Measurements from ENCODE around the gene FRMD4A.

DNA sequence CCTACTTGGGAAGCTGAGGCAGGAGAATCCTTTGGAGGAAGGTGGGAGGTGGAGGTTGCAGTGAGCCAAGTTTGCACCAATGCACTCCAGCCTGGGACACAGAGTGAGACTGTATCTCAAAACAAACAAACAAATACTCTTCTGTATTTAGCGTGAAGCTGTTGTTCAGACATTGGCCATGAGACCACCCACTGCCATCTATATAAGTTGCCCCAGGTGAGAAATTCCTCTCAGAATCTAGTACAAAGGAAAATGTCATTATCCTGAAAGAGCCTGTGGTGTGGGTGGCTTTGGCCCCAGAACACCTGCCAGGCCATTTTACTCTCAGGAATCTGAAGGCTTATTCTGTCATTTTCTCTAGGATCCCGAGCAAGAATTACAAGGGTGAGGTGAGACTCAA, 4.0 kb upstream of the FRMD4A start:
- TF ChIP-seq CTCF (IDR thresholded peaks at IDR 0.05; ENCODE audit: low read depth, low read length, poor library complexity, severe bottlenecking) (no peak), EZH2phosphoT487 (IDR thresholded peaks at IDR 0.05; ENCODE audit: borderline replicate concordance, low read length) (no peak)
